NCI-H2171 treated with DMSO at 0.1 percent for 48 hours (cell line): ENCODE data around the gene SLC24A3.
A peak's percentile ranks its signal among the peaks of the same experiment; 100 is the strongest.

Experiments
- DNase-seq: peaks from one replicate; lab custom pipeline; 2025; lab: John Stamatoyannopoulos, UW

The SLC24A3 gene

DNA sequence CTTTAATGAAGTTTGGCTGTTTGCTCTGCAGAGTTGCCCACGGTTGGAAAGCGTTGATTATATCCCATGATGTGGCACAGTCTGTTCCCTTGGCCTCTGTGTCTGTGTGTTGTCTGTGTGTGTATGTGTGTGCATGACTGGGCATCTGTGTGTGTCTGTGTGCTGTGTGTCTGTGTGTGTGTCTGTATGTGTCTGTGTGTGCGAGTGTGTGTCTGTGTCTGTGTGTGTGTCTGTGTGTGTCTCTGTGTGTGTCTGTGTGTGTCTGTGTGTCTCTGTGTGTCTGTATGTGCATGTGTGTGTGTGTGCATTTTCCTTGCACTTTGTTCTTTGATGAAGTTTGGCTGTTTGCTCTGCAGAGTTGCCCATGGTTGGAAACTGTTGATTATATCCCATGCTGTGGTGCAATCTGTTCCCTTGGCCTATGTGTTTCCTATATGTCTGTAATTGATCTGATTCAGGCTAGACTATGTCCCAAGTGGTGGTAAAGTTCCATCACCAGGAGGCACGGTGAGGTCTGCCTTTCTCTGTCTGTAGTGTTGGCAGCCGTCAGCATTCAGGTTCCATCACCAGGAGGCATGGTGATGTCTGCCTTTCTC is 467.6 kb downstream of the SLC24A3 start:
- DNase-seq, result no peak

DNA sequence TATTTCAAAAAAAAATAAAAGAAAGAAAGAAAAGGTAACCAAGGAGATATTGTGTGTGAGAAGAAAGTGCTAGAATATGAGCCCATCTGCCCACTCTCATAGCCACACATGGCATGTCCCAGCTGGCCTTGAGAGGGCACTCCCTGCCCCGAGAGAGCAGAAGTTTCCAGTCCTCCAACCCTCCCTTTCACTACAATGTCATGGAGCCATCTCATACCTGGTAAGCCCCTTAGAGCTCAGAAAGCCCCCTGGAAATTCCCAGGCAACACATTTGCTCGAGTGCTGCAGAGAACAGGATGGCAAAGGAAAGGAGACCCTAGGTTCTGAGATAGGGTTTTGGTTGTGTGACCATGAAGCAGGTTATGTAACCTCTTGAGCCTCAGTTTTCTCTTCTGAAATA is 469.8 kb downstream of the SLC24A3 start:
- DNase-seq, result no peak

DNA sequence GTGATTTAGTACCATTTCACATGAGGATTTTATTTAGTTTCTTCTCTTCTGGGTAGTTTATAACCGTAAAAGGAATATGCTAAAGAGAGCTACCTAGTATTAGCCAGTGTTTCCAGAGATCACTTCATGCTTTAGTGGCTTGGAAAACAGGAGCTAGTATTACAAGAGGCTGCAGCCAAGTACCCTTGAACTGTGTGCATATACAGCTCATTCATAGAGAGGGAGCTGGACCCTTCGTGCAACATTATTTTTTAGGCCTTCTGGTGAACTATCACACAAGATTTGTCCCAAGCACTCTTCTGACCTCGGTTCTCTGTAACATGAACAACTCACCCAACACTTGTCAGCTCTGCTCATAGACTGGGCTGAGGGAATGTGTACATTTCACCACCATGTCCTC is 470.7 kb downstream of the SLC24A3 start:
- DNase-seq, result no peak

DNA sequence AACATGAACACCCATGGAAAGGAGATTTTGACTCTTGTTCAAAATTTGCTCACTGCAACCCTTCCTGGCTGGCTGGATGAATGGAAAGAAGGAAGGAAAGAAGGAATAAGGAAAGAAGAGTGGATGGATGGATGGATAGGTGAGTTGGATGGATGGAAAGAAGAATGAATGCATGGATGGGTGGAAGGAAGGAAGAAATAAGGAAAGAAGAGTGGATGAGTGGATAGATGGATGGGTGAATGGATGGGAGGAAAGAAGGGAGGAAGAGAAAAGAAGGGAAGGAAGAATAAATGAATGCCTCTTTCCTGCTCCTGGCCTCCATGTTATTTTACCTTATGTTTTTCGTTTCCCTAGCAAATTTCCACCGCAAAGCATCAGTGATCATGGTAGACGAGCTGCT is 471.4 kb downstream of the SLC24A3 start:
- no peak for DNase-seq

DNA sequence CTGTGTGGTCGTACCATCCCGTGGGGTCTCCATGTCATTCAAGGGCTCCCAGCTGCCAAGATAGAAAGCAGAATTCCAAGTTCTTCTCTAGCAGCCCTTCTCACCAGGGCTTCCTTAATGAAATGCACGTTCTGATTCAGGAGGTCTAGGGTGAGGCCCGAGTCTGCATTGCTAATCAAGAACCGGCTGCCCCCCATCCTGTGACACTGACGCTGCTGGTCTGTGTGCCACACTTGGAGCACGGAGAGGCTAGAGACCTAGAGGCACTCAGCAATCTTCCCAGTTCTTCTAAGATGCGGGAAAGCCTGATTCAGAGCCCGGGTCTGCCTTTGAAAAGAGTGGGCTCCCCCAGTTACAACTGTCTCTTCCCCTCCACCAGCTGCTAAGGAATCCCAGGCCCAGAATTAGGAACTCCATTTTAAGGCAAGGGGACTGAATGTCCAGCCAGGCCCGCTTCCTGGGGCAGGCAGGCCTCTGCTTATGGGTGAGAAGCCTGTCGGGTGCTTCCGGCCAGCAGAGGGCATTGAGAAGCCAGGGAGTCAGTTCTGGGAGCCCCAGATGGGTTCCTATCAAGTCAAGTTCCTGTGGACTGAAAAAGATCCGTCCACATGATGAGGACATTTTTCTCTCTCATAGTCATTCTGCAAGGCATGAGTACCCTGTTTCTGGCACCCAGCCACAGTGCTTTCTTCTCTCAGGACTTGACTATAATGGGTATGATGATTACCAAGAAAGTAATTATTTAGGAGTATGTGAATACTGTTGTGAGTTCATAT is 475.8 kb downstream of the SLC24A3 start:
- DNase-seq, result peak; percentile 49

DNA sequence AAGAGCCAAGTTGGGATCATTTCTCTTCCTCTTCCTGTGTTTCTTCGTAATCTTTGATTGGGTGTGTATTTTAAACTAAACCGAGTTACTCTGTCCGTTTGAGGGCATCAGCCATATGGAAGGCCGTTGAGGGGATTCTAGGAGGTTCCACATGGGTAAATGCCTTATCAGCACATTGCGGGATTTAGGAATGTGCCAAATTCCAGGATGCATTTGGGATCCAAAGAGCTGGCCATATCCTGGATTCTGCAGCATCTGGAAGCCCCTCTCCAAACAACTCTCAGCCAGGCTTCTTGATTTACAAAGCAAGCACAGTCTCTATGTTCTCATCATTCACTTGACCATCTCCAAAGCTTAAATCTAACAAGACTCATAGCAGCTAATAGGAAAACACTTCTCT is 478.0 kb downstream of the SLC24A3 start:
- no peak for DNase-seq

DNA sequence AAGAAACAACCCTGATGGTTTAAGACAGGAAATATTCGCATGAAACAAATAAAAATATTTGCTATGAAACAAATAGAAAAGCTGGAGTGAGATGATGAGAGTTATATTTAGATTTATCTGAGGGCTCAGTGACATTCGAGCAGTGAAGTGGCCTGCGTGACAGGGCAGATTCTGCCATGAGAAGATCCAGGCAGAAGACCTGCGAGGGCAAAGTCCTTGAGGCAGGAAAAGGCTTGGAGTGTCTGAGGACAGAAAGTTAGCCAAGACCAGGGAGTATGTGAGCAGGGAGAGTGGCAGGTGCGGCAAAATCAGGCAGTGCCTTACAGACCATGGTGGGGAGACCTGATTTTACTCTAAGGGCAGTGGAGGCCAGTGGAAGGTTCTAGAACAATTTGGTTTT is 478.7 kb downstream of the SLC24A3 start:
- no peak for DNase-seq

DNA sequence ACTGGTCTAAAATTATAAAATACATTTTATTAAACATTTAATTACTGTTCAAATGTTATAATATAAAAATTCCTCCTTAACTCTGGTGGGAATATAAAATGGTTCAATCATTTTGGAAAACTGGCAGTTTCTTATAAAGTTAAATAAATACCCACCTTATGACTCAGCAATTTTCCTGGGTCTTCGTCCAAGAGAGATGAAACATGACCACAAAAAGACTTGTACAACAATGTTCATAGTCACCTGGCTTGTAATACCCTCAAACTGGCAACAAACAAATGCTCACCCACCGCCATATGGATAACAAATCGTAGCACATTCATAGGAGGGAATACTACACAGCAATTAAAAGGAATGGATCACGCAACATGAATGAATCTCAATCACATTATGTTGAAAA is 479.7 kb downstream of the SLC24A3 start:
- no peak for DNase-seq

DNA sequence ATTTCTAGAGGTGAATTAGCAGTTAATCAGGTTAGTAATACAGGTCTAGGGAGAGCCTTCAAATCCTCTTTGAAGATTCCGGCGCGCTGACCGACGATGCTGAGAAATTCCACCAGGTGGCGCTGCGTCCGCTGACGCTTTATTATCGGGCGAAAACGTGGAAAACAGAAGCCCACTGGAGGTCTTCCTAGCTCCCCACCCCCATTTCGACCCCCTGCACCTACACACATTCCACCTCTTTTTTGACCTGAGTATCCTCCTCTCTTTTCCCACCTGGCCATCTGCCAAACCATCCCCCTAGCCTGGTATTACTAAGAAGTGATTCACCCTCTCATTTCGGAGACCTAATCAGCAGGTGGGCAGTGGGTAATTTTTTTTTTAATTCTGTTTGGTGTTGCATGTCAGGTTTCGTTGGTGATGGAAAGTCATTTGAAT is 480.3 kb downstream of the SLC24A3 start:
- DNase-seq, result peak; percentile 82

DNA sequence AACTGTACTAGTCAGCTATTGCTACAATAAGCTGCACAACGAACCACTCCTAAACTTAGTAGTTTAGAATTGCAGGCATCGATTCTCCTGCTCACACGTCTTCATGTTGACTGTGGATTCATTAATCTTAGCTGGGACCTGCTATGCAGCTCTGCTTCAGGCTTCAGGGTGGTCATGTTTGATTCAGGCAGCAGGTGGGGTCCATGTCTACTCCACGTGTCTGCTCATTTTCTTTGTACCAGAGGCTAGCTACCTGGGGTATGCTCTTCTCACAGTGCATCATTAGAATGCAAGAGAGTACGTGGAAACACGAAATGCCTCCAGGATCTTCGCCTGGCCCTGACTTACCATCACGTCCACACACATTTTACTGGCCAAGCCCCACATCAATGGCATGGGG is 481.1 kb downstream of the SLC24A3 start:
- no peak for DNase-seq

DNA sequence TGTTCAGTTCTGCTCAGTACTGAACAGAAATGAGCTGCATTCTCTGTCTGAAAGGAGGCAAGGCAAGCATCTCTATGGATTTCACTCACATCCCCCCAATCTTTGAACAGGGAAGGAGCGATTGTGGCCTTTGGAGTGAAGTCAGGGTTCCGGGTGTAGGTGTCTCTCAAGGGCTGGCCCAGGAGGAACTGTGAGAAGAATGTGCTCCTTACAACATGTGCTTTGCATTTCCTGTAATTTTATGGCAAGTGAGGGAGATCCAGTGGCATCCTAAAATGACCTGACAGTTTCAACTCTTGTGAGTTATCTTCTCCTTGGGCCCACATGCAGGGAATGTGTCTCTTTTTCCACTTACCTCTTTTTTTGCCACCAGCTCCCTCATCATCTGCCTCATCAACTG is 482.6 kb downstream of the SLC24A3 start:
- no peak for DNase-seq

DNA sequence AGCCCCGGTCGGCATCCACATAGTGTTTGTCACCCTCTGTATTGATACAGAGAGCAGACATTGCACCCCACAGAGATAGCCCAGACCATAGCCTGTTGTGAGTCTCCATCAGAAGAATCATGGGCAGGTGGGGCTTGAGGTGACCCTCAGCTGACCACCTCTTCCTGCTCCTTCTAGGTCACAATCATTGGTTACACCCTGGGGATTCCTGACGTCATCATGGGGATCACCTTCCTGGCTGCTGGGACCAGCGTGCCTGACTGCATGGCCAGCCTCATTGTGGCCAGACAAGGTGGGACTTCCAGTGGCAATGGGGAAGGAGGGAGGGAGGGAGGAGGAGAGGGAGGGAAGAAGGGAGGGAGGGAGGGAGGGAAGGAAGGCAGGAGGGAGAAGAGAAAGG is 484.2 kb downstream of the SLC24A3 start:
- no peak for DNase-seq

DNA sequence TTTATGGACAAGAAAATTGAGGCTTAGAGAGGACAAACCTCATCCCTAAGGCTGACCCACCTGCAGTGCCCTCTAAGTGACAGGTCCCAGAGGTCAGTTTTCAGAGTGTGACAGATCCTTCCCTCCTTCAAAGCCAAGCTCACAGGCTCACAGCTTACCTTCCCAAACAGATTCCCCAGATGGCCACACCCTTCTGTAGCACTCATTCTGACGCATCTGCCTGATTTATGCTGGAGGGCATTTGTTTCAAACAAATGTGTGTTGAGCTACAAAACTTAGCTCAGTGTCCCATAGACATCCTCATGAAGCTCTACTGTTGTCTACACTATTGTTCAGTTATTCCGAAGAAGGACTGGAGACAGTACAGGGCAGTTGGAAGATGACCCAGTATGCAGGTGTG is 485.0 kb downstream of the SLC24A3 start:
- DNase-seq, result no peak

DNA sequence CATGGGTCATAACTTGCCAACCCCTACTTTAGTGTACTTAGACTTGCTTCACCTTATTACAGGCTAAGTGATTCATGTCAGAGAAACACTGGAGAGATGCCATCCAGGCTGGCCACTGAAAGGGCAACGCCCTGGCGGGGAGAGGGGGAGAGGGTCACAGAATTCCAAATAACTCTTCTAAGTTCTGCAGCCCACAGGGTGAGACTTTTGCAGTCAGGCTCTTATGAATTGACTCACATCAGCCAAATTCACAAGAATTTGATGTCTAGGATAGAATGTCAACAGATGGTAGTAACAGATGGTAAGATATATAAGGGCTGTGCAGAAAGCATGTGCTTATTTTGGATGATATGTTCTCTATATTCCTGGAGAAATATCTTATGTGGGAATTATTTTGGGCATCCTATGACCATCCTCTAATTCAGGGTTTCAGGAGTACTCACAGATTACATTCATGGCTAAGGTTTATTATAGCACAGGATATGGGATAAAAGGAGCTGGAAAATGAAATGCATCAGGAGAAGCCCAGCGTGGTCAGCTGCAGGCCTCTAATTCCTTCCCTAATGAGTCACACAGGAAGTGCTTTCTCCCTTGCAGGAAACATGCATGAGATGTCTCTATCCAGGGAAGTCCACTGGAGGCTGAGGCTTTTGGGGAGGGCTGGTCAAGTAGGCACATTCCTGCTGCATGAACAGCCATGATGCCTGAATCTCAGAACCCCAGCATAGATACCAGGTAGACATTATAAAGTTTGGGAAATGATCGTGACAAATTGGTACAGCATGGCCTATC is 486.9 kb downstream of the SLC24A3 start:
- peak; percentile 85 for DNase-seq

DNA sequence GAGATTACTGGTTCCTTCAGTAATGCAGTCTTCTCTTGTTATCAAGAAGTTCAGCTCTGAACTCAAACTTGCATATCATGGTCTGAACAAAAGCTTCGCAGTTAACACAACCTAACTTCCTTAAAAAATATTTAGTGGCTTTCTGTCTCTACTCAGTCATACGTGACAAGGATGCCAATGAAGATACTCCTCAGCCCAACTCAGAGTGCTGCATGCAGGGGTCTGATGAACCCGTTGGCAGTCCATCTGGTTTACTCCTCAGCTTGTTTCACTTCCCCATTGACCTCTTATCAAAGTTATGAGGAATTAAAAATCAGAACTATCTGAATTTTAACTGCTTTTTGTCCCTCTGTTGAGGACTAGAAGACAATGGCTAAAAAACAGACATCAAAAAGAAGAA is 489.0 kb downstream of the SLC24A3 start:
- DNase-seq, result no peak

DNA sequence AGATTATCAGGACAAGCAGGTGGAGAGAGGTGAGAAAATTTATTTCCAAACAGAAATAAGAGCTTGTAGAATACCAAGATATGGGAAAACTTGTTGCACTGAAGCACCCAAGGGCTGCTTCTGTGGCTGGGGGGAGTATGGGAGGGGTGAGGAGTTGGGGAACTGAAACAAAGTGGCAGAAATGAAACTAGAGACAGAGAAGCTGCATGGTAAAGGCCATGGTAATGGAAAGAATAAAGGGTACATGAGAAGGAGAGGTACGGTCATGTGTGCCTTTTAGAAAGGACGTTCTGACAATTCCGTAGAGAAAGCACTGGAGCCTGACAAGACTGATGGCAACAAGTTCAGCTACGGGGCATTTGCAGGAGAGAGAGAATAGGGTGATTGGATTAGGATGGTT is 494.0 kb downstream of the SLC24A3 start:
- no peak for DNase-seq

DNA sequence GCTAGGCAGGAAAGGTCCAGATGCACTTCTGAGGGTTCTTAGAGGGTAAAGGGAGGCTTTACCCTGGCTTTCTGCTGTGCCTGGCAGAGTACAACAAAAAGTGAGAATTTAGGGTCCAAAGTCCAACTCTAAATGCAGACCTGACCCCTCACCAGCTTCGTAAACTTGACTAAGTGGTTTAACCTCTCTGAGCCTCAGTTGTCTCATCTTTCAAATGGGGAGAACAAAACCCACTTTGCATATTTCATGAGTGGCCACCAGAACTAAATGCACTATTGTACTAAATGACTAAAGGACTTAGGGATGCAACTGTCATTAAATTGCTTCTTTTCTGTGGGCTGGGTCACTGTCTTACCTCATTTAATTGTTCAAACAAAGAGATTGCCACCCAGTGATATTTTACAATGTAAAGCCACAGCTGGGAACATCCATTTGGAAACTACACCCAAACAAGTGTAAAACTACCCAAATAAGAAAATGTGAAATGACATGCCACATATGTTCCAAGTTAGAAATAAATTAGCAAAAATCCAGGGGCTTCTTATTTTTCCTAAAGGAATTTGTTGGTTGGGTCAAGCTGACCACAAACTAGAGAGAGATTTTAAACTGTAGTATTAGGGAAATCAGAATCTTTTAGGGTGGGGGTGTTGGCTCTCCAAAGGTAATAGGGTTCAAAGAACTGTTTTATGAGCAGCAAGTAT is 497.3 kb downstream of the SLC24A3 start:
- no peak for DNase-seq

DNA sequence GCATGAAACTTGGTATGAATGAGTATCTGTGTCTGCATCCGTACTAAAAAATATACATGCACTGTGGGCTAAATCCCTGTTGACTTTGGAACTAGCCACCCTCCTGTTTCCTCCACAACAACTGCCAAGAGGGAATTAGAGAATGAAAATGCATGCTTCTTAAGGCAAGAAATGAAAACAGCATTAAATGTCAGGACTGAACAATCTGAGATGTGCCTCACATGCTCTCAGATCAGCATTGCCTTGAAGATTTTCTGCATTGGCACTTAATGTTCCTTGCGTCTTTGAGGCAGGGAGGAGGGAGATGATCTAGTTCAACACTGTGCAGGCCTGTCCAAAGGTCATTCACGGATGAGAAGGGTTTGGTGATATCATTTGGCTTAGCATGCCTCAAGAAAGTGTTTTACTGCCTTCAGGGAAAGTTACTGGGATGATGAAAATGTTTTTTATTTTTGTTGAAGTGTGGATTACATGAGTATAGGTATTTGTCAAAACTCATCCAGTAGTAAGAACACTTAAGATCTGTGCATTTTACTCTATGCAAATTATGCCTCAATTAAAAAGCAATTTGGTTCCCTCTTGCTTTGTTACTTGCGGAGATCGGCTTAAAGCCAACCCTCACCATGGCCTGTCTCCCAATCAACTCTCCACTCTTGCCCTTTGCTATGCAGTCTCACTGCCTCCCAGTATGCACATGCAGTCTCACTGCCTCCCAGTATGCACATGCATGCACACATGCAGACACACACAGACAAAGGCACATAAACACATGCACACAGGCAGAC is 498.1 kb downstream of the SLC24A3 start:
- no peak for DNase-seq

DNA sequence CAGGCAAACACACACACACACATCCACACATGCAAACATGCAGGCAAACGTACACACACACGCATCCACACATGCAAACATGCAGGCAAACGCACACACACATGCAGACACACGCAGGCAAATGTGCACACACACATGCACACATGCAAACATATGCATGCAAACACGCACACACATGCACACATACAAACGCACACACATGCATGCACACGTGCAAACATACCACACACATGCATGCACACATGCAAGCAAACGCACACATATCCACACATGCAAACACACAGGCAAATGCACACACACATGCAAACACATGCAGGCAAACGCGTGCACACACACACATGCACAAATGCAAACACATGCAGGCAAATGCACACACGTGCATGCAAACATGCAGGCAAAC is 498.7 kb downstream of the SLC24A3 start:
- DNase-seq, result no peak

DNA sequence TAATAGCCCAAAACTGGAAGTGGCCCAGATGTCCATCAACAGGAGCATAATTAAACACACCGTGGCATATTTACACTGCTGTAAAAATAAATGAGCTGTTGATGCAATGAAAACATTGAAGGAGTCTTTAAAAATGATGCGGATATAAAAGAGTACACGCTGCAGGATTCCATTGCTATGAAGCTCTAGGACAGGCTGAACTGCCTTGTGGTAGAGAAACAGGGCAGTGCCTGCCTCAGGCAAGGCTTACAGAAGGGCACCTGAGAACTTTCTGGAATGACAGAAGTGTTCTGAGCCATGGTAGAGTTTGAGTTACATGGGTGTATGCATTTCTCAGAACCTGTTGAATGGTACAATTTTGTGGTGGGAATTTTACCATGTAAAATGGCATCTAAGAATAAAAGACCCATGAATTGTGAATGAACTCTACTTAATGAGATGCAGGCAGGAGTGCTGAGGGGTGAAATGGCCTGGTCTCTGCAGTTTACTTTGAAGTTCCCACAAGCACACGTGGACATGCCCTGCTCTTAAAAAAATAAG is 500.3 kb downstream of the SLC24A3 start:
- DNase-seq, result no peak

DNA sequence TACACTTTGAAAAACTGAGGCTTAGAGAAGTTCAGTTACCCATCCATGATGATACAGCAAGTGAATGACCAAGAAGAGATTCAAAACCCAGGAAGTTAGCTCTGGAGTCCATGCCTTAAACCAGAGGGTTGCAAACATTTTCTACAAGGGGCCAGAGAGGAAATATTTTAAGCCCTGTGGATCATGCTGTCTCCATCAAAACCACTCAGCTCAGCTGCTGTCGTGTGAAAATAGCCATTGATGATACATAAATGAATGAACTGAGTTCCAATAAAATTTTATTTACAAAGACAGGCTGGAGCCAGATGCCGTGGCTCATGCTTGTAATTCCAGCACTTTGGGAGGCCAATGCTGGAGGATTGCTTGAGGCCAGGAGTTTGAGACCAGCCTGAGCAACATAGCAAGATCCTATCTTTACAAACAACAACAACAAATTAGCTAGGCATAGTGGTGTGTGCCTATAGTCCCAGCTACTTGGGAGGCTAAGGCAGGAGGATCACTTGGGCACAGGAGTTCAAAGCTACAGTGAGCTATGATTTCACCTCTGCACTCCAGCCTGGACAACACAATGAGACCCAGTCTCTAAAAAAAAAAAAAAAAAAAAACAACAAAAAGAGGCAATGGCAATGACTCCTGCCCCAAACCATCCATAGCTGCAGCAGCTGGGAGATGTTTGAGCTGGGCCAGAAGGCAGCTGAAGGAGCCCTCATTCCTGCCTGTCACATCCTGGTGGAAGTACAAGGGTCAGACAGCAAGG is 501.6 kb downstream of the SLC24A3 start:
- DNase-seq, result no peak
